Stomach (tissue), 4 donors: Measurements from ENCODE around the gene PTGDS.

Experiments used
- EP300 ChIP-seq: sonication (generic); formaldehyde crosslinking; IDR thresholded peaks from one replicate; pipeline ENCODE4 v1.6.1; 2017; ENCODE audit warnings: antibody characterized with exemption
- POLR2A ChIP-seq, 4 donors: fragments of 450-650 bp; IDR thresholded peaks; one replicate each; pipeline ENCODE4 v1.6.1; 2016; ENCODE audit warnings: antibody characterized with exemption in 4 of 4, control low read depth in 2 of 4, mild to moderate bottlenecking in 1 of 4, moderate library complexity in 1 of 4
- POLR2AphosphoS5 ChIP-seq, 3 donors: sonication (generic); formaldehyde crosslinking; IDR thresholded peaks; one replicate each; pipeline ENCODE4 v1.6.1; 2016; ENCODE audit warnings: antibody characterized with exemption in 3 of 3
- TF ChIP-seq, protein P1 (sequence below), 7 experiments: fragments of 450-650 bp in 4 of 7; fragments of 200-600 bp in 3 of 7; sonication (generic) in 3 of 7; IDR thresholded peaks; one replicate each; pipeline ENCODE4 v1.5.1; 2016 to 2019; ENCODE audit warnings: antibody characterized with exemption in 7 of 7, control low read depth in 2 of 7, mild to moderate bottlenecking in 1 of 7

DNA sequence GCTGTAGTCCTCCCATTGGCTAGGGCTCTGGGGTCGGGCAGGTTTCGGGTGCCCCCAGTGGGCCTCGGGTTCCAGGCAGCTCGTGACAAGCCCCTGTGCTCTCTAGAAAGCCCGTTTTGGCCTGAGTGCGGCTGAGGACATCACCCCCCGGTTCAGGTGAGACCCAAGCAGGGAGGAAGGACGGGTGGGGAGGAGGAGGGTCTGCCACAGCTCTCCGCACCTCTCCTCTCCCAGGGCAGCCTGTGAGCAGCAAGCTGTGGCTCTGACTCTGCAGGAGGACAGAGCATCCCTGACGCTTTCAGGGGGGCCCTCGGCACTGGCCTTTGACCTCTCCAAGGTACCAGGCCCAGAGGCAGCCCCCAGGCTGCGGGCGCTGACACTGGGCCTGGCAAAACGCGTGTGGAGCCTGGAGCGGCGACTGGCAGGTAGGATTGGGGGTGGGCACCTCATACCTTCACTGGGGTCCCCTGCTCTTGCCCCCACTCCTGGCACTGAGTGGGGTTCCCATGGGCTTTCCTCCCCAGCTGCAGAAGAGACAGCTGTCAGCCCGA lies 15.6 kb downstream of the PTGDS start:
- TF ChIP-seq POLR2A (IDR thresholded peaks at IDR 0.05) = no peak
- TF ChIP-seq, protein P1, sequence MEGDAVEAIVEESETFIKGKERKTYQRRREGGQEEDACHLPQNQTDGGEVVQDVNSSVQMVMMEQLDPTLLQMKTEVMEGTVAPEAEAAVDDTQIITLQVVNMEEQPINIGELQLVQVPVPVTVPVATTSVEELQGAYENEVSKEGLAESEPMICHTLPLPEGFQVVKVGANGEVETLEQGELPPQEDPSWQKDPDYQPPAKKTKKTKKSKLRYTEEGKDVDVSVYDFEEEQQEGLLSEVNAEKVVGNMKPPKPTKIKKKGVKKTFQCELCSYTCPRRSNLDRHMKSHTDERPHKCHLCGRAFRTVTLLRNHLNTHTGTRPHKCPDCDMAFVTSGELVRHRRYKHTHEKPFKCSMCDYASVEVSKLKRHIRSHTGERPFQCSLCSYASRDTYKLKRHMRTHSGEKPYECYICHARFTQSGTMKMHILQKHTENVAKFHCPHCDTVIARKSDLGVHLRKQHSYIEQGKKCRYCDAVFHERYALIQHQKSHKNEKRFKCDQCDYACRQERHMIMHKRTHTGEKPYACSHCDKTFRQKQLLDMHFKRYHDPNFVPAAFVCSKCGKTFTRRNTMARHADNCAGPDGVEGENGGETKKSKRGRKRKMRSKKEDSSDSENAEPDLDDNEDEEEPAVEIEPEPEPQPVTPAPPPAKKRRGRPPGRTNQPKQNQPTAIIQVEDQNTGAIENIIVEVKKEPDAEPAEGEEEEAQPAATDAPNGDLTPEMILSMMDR (IDR thresholded peaks at IDR 0.05) = no peak
- no peak for TF ChIP-seq POLR2AphosphoS5 (IDR thresholded peaks at IDR 0.05)
- no peak for TF ChIP-seq EP300
